ENCODE data around the gene FBXO8. TPM values are rescaled to one million over a fixed set of nuclear protein-coding genes. Genes with fewer than 3 reads are reported as not detected.

FBXO8 gene
- total RNA-seq, 1 experiment from 2014 or later = 7.5 TPM

- TF ChIP-seq AFF4 (CRISPR knock-in tag; IDR thresholded peaks at IDR 0.05; ENCODE audit: borderline replicate concordance) (no peak), NFATC4 (CRISPR knock-in tag; IDR thresholded peaks at IDR 0.05) (no peak)
These were observed at the start of gene FBXO8, which contains the start of gene CEP44 (continued) for GRCh38 chr4:174283507-174284471.

GRCh38 chr4:174332741-174333493, 49.5 kb upstream of the FBXO8 start:
- Mint-ChIP-seq H3K4me1 (peaks cover 14% of the 10 kb centered on the region), H3K27me3 (ENCODE audit: low read depth) (no peaks in the 10 kb centered on the region), H3K4me3 (no peak overlapping the region), H3K27ac (no peak overlapping the region), H3K9me3 (no peaks in the 10 kb centered on the region), H3K36me3 (no peaks in the 10 kb centered on the region)
- DNase-seq (ENCODE audit: low spot score) (no peak), ATAC-seq (no peak)
- ChIA-PET POLR2A (no interaction called here), CTCF (no interaction called here)
- TF ChIP-seq CREM (CRISPR knock-in tag; IDR thresholded peaks at IDR 0.05) = no peak
- no peak for TF ChIP-seq IRF2 (CRISPR knock-in tag; IDR thresholded peaks at IDR 0.05; ENCODE audit: borderline replicate concordance, low read depth)
- TF ChIP-seq ZNF396 (CRISPR knock-in tag; IDR thresholded peaks at IDR 0.05; ENCODE audit: borderline replicate concordance) = no peak
- no peak for TF ChIP-seq HMGXB4 (CRISPR knock-in tag; IDR thresholded peaks at IDR 0.05)
- TF ChIP-seq CDX4 (CRISPR knock-in tag; IDR thresholded peaks at IDR 0.05; ENCODE audit: borderline replicate concordance) = no peak
- TF ChIP-seq SOX15 (CRISPR knock-in tag; IDR thresholded peaks at IDR 0.05) = no peak
- TF ChIP-seq E2F4 (CRISPR knock-in tag; IDR thresholded peaks at IDR 0.05; ENCODE audit: borderline replicate concordance, low read depth) = no peak
- TF ChIP-seq GRHL2 (CRISPR knock-in tag; IDR thresholded peaks at IDR 0.05; ENCODE audit: insufficient replicate concordance, severe bottlenecking) = no peak
- TF ChIP-seq ZSCAN18 (CRISPR knock-in tag; IDR thresholded peaks at IDR 0.05) = no peak
- no peak for TF ChIP-seq FOXP1 (CRISPR knock-in tag; IDR thresholded peaks at IDR 0.05; ENCODE audit: borderline replicate concordance)
- no peak for TF ChIP-seq ETV6 (CRISPR knock-in tag; IDR thresholded peaks at IDR 0.05)
- no peak for TF ChIP-seq MXD4 (CRISPR knock-in tag; IDR thresholded peaks at IDR 0.05; ENCODE audit: borderline replicate concordance)
- no peak for TF ChIP-seq RORB (CRISPR knock-in tag; IDR thresholded peaks at IDR 0.05)

Data from WTC11 (cell line).